Upper lobe of right lung (tissue), 1 donor: ENCODE data around the gene PRIM2. TPM values are rescaled to one million over a fixed set of nuclear protein-coding genes. Genes with fewer than 3 reads are reported as not detected.
"Not testable (repeated sequence)": the region's sequence is repeated elsewhere in the genome, so short reads cannot be mapped to it uniquely, and the experiment has no call there.

ENCODE experiments used
- ATAC-seq: fragments of 200-7000 bp; cut with Tn5 transposase; one replicate; pipeline ENCODE4 v1.9.1; 2020; ENCODE audit warnings: mild to moderate bottlenecking, moderate library complexity
- DNase-seq: peaks from one replicate; pipeline ENCODE4 v3.0.0-alpha.2; 2020
- H3K27ac ChIP-seq: fragments of 200-600 bp; one replicate; pipeline ENCODE4 v1.8.0; 2022
- H3K27me3 ChIP-seq: fragments of 200-600 bp; one replicate; pipeline ENCODE4 v1.8.0; 2022; ENCODE audit warnings: mild to moderate bottlenecking
- H3K36me3 ChIP-seq: fragments of 200-600 bp; one replicate; pipeline ENCODE4 v1.8.0; 2022
- H3K4me1 ChIP-seq: fragments of 200-600 bp; one replicate; pipeline ENCODE4 v1.8.0; 2022
- H3K4me3 ChIP-seq: fragments of 200-600 bp; one replicate; pipeline ENCODE4 v1.8.0; 2022; ENCODE audit warnings: mild to moderate bottlenecking
- H3K9me3 ChIP-seq: fragments of 200-600 bp; one replicate; pipeline ENCODE4 v1.8.0; 2022
- intact Hi-C: fragments of 100-400 bp; cut with DNase I; formaldehyde crosslinking; loops from one replicate; pipeline ENCODE4 v1.11.0; 2022
- total RNA-seq: library from RNA; stranded (reverse); fragmentation: NEBNext Ultra II Directional; extraction: Animal tissue kit (Norgen Biotek cat#: 25700); gene quantifications from one replicate; pipeline ENCODE4 v1.2.1, GENCODE V29; 2021
- TF ChIP-seq, protein P1 (sequence below): fragments of 200-600 bp; IDR thresholded peaks from one replicate; pipeline ENCODE4 v1.8.0; 2022; ENCODE audit warnings: antibody characterized with exemption
- donor health status: DM: no; HTN: yes; CAD: no; lungs with severe emphysema.

The PRIM2 gene
- total RNA-seq, 1 donor from 2014 or later = 8.5 TPM

DNA sequence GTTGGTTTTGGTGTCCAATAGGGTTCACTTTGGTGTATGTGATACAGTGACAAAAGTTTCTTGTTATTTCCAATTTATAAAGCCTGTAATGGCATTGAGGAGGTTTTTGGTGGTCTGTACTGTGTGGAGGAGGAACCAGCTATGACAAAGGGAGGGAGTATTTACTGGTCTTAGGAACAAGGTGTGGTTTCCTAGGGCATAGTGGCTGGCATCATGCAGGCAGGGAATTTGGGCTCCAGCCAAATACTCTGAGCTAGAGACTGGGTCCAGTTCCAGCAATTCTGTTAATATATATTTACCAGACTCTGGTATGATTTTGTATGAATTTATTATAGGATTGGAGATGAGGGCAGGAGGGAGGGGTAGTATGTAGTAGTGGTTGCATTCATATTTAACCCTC lies 101.9 kb downstream of the PRIM2 start:
- peak; percentile 32 for ATAC-seq
- H3K27me3 ChIP-seq, H3K9me3 ChIP-seq, DNase-seq, H3K4me1 ChIP-seq, H3K27ac ChIP-seq, H3K4me3 ChIP-seq, H3K36me3 ChIP-seq, intact Hi-C loops: not testable (repeated sequence)

DNA sequence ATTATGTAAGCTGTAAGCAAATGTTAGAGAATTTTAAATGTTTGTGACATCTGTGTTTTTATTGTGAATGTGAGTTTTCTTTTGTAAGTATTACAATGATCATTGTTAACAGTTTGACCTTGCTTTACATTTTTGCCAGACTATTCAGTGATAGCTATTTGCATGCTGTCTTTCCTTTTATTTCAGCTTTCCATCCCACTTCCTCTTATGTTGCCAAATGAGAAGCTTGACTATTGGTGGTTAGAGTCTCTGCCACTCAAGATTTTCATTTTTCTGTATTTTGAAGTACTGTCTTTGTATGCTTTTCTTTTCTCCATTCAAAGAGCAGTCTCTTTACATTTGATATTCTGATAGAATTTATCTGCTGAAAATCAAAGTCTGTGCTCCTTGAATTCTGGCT lies 104.1 kb downstream of the PRIM2 start:
- DNase-seq (no peak), ATAC-seq (no peak)
- H3K27ac ChIP-seq = no peak overlapping the region
- no peaks in the 10 kb centered on the region for H3K27me3 ChIP-seq
- H3K4me3 ChIP-seq = no peak overlapping the region
- no peaks in the 10 kb centered on the region for H3K4me1 ChIP-seq
- intact Hi-C loops = no loop called here
- no peaks in the 10 kb centered on the region for H3K36me3 ChIP-seq
- TF ChIP-seq, protein P1, sequence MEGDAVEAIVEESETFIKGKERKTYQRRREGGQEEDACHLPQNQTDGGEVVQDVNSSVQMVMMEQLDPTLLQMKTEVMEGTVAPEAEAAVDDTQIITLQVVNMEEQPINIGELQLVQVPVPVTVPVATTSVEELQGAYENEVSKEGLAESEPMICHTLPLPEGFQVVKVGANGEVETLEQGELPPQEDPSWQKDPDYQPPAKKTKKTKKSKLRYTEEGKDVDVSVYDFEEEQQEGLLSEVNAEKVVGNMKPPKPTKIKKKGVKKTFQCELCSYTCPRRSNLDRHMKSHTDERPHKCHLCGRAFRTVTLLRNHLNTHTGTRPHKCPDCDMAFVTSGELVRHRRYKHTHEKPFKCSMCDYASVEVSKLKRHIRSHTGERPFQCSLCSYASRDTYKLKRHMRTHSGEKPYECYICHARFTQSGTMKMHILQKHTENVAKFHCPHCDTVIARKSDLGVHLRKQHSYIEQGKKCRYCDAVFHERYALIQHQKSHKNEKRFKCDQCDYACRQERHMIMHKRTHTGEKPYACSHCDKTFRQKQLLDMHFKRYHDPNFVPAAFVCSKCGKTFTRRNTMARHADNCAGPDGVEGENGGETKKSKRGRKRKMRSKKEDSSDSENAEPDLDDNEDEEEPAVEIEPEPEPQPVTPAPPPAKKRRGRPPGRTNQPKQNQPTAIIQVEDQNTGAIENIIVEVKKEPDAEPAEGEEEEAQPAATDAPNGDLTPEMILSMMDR = no peak
- H3K9me3 ChIP-seq = no peaks in the 10 kb centered on the region

DNA sequence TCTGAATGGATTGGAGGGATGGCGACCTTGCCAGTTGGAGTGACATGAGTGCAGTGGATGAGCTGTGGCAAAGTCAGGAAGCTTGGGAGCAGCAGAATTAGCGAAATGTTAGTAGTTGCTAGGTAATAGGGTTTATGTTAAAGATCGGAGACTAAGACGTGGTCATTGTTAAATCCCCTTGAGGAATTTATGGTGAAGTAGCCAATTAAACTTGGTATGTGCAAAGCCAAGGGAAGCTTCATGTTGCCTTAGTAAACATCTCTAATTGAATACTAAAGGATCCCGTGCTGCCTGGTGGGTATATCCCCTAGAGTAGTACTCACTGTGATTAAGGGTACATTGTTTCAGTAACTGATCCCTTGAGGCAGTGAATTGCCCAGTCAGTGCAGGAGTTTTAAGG lies 106.0 kb downstream of the PRIM2 start:
- H3K4me1 ChIP-seq = no peaks in the 10 kb centered on the region
- H3K4me3 ChIP-seq = no peak overlapping the region
- no peak overlapping the region for H3K27ac ChIP-seq
- ATAC-seq (no peak), DNase-seq (no peak)
- H3K27me3 ChIP-seq = no peaks in the 10 kb centered on the region
- intact Hi-C loops = no loop called here
- TF ChIP-seq, protein P1 = no peak
- H3K9me3 ChIP-seq = no peaks in the 10 kb centered on the region
- H3K36me3 ChIP-seq = no peaks in the 10 kb centered on the region

DNA sequence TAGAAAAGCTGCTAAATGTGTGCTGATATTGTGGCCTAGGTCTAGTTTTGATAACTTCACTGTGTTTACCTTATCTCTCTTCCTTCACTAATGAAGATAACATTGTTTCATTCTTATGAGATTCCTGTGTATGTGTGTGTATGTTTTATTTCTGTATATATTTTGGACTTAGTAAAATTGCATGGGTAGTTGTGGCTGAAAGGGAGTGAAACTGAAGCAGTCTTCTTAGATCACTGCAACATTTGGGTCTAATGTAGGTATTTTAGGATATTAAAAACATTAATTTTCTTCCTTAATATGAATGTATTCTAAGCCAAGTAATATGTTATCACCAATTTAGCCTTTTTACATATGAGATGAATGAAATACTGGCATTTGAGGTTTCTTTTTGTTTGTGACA lies 114.3 kb downstream of the PRIM2 start:
- not testable (repeated sequence) for DNase-seq, H3K27ac ChIP-seq

DNA sequence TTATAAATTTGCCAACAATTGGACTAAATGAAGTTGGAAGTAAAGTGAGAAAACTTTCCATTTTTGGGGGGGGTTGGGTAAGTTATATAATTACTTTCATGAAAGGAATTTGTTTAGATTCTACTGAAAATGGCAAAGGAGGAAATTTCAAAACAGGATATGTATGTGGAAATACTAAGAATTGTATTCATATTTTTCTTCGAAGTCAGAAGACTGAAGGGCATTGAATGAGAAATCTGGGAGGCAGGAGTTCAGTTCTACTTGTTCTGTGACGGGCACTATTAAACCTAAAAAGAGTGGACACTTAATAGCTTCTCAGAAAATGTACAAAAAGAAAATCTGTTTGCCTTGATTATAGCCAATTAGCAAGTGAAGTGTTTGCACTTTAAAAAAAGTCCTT lies 114.7 kb downstream of the PRIM2 start:
- no peak overlapping the region for H3K27ac ChIP-seq

More for the DNA sequence above, 114.3 kb downstream of the PRIM2 start:
- H3K4me1 ChIP-seq = peaks cover 13% of the 10 kb centered on the region
- H3K9me3 ChIP-seq, H3K4me3 ChIP-seq, intact Hi-C loops, ATAC-seq, H3K36me3 ChIP-seq, H3K27me3 ChIP-seq: not testable (repeated sequence)

DNA sequence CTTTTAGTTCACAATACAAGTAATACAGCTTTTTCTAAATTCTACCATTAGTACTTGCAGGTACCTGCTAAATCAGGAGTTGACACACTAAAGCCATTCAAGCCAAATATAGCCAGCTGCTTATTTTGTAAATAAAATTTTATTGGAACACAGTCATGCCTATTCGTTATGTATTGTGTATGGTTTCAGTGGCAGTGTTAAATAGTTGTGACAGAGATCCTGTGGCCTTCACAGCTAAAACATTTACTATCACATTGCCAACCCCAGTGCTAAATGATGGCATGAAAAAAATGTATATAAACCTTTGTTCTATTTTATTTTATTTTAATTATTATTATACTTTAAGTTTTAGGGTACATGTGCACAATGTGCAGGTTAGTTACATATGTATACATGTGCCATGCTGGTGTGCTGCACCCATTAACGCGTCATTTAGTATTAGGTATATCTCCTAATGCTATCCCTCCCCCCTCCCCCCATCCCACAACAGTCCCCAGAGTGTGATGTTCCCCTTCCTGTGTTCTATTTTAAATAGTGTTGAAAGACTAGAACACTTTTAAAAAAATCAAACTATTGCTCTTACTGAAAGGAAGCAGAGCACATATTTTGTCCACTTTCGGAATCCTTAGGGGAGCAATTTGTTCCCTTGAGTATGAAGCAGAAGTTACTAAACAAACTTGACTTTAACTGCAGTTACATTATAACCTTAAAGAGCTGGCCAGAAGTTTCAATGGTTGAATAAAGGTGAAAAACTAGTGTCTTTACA lies 115.7 kb downstream of the PRIM2 start:
- TF ChIP-seq, protein P1 = no peak
- Histone ChIP-seq H3K4me3 (no peak overlapping the region), H3K27ac (no peak overlapping the region), H3K27me3 (no peaks in the 10 kb centered on the region), H3K36me3 (no peaks in the 10 kb centered on the region), H3K9me3 (no peaks in the 10 kb centered on the region), H3K4me1 (peaks cover 13% of the 10 kb centered on the region)
- no peak for DNase-seq
- intact Hi-C loops = no loop called here
- no peak for ATAC-seq

More for the DNA sequence above, 114.7 kb downstream of the PRIM2 start:
- peaks cover 13% of the 10 kb centered on the region for H3K4me1 ChIP-seq
- intact Hi-C loops = no loop called here
- TF ChIP-seq, protein P1 = no peak
- no peaks in the 10 kb centered on the region for H3K36me3 ChIP-seq
- no peak overlapping the region for H3K4me3 ChIP-seq
- DNase-seq (no peak), ATAC-seq (no peak)
- no peaks in the 10 kb centered on the region for H3K9me3 ChIP-seq
- H3K27me3 ChIP-seq = no peaks in the 10 kb centered on the region

DNA sequence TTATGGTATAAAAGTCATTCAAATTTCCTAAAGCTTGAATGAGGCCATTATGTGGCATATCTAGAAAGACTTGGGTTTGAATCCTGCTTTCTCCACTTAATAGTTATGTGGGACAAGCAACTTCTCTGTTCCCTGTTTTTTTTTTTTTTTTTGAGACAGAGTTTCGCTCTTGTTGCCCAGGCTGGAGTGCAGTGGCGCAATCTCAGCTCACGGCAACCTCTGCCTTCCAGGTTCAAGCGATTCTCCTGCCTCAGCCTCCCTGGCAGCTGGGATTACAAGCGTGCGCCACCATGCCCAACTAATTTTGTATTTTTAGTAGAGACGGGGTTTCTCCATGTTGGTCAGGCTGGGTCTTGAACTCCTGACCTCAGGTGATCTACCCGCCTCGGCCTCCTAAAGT lies 116.4 kb downstream of the PRIM2 start:
- H3K27ac ChIP-seq, H3K4me3 ChIP-seq, ATAC-seq, H3K27me3 ChIP-seq, H3K36me3 ChIP-seq, H3K9me3 ChIP-seq, intact Hi-C loops, DNase-seq: not testable (repeated sequence)
- peaks cover 13% of the 10 kb centered on the region for H3K4me1 ChIP-seq
